ENCODE data around the gene DLG2.

Gene DLG2

GRCh38 chr11:83941050-83941449 lies 1686.1 kb downstream of the DLG2 start:
- no peak for DNase-seq

DNA sequence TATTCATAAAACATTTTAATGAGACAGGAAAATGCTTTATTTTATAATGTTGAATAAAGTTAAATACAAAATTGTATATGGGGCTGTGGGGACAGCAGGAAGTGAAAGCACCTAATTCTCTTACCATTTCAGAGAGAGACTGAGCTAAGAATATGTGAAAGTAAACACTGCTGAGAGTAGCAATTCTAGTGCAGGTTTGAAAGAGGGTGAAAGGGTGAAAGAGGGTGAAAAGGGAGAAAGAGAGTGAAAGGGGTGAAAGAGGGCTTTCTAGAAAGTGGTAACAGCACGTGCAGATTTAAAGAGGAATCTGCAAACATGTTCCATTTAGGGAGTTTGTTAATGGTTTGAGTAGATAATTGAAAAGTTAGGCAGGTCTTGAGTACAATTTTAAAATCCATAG lies 1689.0 kb downstream of the DLG2 start:
- DNase-seq = no peak

GRCh38 chr11:83933008-83933407 lies 1694.1 kb downstream of the DLG2 start:
- no peak for DNase-seq

DNA sequence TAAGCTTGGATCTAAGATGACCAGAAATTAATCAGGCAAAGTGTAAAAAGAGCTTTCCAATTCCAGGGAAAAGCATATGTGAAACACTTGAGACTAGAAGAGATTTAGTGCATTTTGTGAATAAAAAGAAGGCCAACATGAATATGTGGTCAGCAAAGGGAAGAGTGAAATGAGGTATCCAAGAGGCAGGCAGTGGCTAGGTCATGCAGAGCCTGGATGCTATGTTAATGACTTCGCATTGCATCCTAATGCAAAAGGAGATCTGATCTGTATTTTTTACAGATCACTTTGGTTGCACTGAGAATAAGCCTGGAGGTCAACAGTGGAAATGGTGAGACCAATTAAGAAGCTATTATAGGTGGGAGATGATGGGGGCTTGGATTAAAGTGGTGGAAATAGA lies 1699.7 kb downstream of the DLG2 start:
- DNase-seq = no peak

GRCh38 chr11:83924795-83925542 lies 1702.2 kb downstream of the DLG2 start:
- no peak for DNase-seq

DNA sequence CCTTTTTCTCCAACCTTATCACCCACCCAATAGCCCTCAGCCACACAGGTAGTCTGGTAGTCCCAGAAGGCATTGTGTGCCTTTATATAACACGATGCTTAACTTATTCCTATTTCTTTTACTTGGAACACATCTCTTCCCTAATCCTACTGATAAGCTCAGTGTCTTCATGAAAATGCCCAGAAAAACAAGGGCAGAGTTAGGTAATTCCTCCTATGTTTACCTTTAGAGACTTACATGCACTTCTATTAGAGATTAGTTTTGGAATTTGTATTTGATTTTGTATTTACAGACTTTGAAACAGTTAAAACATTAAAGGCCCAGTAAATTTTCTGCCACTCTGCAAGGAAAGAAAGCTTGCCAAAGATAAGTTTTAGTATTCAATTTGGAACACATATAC lies 1703.2 kb downstream of the DLG2 start:
- no peak for DNase-seq

DNA sequence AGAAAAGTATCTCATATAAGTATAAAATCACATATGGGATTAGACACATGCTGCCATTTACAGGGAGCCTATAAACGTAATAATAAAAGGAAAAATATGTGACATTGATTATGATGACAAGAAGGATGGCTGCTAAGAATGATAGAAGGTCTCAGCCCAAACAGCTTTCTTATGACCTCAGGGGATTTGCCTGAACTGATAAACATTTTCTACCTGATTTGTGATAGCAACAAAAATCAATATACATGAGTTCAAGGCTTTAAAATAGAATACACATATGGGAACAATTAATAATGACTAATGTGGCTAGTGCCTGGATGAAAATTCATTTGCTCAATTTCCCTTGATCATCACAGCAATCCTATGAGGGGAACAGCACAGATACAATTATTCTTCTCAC lies 1704.2 kb downstream of the DLG2 start:
- DNase-seq = no peak

GRCh38 chr11:83922318-83922717 lies 1704.8 kb downstream of the DLG2 start:
- DNase-seq = no peak

GRCh38 chr11:83921447-83922192 lies 1705.5 kb downstream of the DLG2 start:
- no peak for DNase-seq

DNA sequence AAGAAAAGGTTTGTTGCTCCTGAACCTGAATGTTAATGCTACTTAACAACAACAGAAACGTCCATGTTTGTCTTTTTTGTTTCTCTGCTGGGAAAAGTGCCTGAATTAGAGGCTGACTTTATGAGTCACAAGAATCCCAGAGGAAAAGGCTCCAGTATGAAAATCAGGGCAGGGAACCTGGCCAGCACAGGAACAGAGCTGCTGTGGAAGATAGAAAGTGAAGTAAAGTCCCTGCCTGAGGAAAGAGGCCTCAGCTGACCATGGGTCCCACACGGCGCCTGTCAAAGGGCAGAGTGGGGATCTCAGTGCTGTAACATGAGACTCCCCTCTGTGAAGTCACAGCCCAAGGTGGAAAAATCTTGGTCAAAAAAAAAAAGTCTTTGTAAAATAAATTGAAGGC lies 1708.7 kb downstream of the DLG2 start:
- DNase-seq = no peak

DNA sequence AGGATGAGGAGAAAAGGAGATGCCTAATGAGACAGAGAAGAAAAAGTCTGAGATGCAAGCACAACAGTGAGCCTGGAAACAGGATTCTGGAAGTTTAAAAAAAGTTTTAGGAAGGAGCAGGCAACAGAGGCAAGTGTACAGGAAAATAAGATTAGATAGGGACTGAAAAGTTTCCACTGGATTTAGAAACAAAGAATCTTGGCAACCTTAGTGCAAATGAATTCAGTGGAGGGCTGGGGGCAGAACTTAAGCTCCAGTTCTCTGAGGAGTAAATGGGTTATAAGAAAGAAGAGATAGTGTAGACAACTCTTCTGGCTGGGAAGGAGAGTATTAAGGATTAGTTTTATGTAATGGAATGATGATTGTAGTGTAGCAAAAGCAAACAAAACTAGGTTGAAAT lies 1712.1 kb downstream of the DLG2 start:
- no peak for DNase-seq

GRCh38 chr11:83909579-83910534 lies 1717.3 kb downstream of the DLG2 start:
- DNase-seq = no peak

DNA sequence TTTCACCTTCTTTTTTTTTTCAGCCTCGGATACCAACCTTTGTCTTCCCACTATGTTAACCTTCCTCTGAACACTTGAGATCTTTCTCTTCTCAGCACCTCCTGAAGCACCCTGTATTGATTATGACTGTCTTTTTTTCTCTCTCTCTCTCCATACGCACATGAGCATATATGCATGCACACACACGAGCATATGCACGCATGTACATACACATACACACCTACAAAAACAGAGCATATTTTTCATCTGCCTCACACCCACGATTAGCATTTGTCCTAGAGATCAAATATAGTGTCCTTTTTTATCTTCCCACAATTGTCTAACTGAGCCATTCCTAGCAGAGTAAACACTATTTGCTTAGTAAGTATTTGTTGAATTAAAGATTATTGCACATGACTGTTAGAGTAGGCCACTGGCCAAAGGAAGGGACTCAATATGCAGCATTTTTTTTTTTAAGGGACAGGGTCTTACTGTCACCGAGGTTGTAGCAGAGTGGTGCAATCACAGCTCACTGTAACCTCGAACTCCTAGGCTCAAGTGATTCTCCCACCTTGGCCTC lies 1718.8 kb downstream of the DLG2 start:
- DNase-seq = no peak

GRCh38 chr11:83895516-83895915 lies 1731.6 kb downstream of the DLG2 start:
- DNase-seq = no peak

DNA sequence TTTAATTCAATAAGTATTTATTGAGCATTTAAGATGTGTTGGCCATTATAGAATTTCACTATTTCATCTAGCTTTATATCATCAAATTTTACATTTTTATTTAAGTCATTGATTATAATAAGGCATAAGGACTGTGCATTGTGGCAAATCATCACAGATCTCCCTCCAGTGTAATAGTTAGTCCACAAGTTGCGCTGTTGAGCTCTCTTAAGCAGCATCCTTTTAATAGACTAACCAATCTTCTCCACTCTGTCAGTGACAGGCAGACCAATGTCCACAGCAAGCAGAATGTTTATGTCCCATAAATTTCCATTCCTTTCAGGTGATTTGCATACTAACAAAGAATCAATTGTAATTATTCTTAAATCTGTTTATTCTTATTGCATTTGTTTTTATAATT lies 1745.7 kb downstream of the DLG2 start:
- no peak for DNase-seq

- no peak for DNase-seq
These were observed 1756.1 kb downstream of the DLG2 start for GRCh38 chr11:83871054-83871453.

- DNase-seq = no peak
These were observed 1760.5 kb downstream of the DLG2 start for GRCh38 chr11:83866655-83867054.

DNA sequence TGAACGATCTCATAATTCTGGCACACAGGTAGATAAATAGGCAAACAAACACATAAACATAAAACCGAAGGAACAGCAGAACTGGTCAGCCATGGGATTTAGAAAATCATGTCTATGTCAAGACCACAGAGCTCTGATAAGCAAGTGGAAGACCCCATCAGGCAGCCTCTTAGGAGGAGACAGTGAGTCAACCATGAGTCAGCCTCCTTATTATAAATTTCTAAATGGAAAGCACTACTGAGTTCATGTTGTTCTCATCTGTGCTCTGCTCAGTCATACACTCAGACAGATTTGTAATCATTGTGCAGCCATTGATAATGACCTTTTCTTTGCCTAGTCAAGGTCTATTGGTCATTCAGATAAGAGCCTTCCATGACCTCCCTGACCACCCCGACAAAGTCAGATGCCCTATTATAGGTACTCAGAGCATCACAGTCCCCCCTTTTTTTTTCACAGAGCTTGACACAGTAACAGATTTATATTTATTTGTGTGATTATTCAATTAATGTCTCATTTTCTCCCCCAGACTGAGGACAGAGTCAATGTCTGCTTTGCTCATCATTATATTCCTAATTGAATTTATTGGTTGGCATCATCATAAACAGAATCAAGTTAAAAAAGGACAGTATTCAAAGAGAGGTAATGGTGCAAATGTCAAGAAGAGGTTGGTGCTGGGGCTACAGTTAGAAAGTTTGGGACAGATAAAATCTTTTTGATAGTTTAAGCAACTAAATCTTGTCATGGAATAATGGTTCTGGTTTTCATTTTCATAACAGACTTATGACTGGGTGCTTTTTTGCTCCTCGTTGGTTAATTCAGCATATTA lies 1761.3 kb downstream of the DLG2 start:
- DNase-seq = no peak

DNA sequence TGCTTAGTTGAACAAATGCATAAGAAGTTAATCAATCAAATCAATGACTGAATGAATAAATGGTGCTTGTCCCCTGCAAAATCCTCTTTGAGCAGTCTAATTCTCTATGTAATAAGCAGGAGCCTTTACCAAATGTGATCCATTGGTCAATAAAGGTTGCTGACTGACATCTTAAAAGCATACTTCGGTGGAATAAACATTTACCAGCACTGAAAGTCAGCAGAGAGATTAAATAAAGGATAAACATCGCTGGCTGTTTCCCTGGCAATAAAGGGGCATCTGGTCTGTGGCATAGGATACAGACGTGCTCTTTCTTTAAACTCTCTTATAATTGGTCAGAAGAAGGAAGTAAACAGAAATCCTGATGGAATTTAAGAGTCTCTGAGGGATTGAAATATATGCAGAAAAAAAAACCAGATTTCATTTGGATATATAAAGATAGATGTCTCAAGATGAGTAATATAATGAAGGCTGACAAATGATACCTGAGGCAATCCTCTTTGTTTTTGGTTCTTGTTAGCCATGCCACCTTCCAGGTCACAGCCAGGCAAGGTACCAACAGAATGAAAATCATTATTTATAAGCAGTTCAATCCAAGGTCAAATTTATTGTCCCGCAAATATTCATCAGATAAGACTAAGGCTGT lies 1762.6 kb downstream of the DLG2 start:
- no peak for DNase-seq

GRCh38 chr11:83863272-83863671 lies 1763.9 kb downstream of the DLG2 start:
- DNase-seq = no peak

DNA sequence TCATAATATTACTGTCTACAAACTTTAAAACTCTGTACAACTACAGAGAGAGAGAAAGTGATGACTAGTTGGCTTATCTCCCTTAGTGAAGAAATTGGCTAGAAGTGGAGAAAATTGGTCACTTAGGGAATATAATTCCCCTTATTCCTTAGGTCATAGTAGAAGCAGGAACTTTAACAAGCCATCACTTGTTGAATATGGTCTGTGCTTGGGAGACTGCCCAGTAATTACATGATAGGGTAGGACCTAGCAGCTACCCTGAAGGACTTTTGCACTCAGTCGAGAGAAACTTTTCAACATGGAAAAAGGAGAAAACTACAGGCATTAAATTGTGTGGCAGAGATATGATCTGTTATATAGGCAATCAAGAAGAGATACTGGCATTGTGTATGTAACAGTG lies 1764.5 kb downstream of the DLG2 start:
- no peak for DNase-seq

DNA sequence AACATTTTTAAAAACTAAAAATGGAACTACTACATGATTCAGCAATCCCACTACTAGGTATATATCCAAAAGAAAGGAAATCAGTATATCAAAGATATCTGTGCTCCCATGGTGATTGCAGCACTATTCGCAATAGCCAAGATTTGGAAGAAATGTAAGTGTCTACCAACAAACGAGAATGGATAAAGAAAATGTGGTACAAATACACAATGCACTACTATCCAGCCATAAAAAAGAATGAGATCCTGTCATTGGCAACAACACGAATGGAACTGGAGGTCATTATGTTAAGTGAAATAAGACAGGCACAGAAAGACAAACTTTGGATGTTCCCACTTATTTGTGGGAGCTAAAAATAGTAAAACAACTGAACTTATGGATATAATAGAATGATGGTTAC lies 1765.1 kb downstream of the DLG2 start:
- DNase-seq = no peak

All from activated CD4-positive, alpha-beta T cell treated with anti-CD3 and anti-CD28 coated beads, Interleukin-2, Interleukin-6, amounts not matched to agents 100 ng/mL and 50 ng/mL, durations not matched to agents 16 hours and 8 hours (primary cell).